Mononuclear cell (primary cell): ENCODE measurements around the gene IGF1R. TPM values are rescaled to one million over a fixed set of nuclear protein-coding genes. Genes with fewer than 3 reads are reported as not detected.

Source experiments
- H3K27me3 ChIP-seq: 2 replicates; pipeline ENCODE4 v1.6.0; 2011; ENCODE audit warnings: low read length, control low read depth; ENCODE audit not compliant: insufficient read depth
- H3K4me1 ChIP-seq: 2 replicates; pipeline ENCODE4 v1.5.1; 2011; ENCODE audit warnings: mild to moderate bottlenecking, low read length, control low read depth; ENCODE audit not compliant: insufficient read depth
- H3K4me3 ChIP-seq: 2 replicates; pipeline ENCODE4 v1.5.1; 2011; ENCODE audit warnings: mild to moderate bottlenecking, low read length, moderate library complexity
- H3K9me3 ChIP-seq: 2 replicates; pipeline ENCODE4 v1.5.1; 2011; ENCODE audit warnings: low read depth, mild to moderate bottlenecking, control low read depth, low read length
- total RNA-seq: library from RNA; depleted of rRNA; stranded (reverse); fragments of >200 nt; gene quantifications from one replicate; pipeline ENCODE4 v1.2.3, GENCODE V29; 2012

IGF1R gene
- total RNA-seq, 1 donor = 23.5 TPM

DNA sequence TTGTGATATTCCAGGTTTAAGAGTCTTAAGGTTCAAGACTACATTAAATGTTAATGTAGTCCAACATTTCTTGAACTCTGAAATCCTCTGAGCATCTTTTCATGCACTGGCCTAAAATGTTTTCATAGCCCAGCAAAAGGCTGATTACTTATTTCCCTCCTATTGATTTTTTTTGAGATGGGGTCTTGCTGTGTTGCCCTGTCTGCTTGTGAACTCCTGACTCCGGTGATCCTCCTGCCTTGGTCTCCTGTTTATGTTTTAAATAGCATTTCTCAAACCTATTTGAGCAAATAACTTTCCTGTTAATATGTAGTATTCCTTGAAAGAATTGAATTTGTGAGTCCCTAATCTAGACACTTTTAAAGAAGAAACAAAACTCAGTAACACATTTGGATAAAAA lies 133.5 kb downstream of the IGF1R start:
- Histone ChIP-seq H3K4me3 (no peak overlapping the region), H3K4me1 (peaks cover 9% of the 10 kb centered on the region), H3K9me3 (no peaks in the 10 kb centered on the region), H3K27me3 (no peaks in the 10 kb centered on the region)

DNA sequence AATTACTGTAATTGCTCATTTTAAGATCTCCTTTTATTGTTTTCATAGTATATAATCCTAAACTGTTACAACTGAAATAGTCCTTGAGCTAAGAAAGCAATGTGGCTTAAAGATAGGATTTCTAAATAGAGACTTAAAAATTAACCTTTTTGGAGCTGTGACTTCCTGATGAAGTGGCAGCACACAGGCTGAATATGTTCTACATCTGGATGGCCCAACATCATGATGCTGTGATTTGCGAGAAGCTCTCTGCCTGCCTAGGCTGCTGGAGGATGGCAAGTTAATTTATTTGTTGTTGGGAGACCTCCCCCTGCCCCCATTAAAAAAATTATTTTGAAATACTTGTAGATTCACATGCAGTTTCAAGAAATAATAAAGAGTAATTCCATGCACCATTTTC lies 134.5 kb downstream of the IGF1R start:
- H3K9me3 ChIP-seq = no peaks in the 10 kb centered on the region
- no peaks in the 10 kb centered on the region for H3K27me3 ChIP-seq
- no peak overlapping the region for H3K4me3 ChIP-seq
- peaks cover 10% of the 10 kb centered on the region for H3K4me1 ChIP-seq

GRCh38 chr15:98785431-98785806 lies 137.1 kb downstream of the IGF1R start:
- Histone ChIP-seq H3K4me1 (peaks cover 25% of the 10 kb centered on the region), H3K9me3 (no peaks in the 10 kb centered on the region), H3K27me3 (no peaks in the 10 kb centered on the region), H3K4me3 (no peak overlapping the region)

GRCh38 chr15:98785807-98786621 lies 137.7 kb downstream of the IGF1R start:
- Histone ChIP-seq H3K9me3 (no peaks in the 10 kb centered on the region), H3K27me3 (no peaks in the 10 kb centered on the region), H3K4me1 (peaks cover 25% of the 10 kb centered on the region), H3K4me3 (no peak overlapping the region)

DNA sequence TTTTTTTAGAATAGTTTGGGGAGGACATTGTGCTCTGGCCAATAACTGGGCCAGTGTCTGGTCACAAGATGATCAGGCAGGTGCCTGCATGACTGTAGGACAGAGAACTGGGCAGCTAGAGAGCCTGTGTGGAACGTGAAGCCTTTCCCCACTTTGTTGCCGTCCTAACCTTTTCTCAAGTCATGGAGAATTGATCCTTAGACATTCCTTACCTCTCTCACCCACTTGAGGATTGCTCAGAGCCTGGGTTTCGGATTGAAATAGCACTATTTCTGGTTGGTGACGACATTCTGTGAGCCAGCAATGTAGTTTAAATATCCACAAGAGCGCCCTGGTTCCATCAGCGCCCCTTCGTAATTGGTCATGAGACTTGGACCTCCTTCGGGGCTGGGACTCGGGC lies 138.4 kb downstream of the IGF1R start:
- Histone ChIP-seq H3K4me1 (peaks cover 25% of the 10 kb centered on the region), H3K9me3 (no peaks in the 10 kb centered on the region), H3K27me3 (no peaks in the 10 kb centered on the region), H3K4me3 (no peak overlapping the region)

DNA sequence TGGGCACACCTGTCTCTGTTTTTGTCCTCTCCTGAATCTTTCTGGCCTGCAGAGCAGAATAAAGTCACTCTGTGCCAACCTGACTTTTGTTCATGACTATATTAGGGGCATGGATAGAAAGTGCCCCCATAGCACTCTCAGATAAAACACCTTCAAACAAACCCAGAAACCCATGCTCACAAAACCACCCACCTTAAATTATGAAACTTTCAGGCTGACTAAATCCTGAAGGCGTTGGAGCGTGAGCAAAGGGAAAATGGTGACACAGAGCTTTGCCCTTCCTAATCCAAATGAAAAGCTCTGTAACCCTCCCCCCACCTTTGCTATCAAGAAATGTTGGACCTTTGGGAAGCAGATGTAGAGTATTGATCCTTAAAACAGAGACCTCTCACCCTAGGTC lies 138.9 kb downstream of the IGF1R start:
- H3K4me1 ChIP-seq = peaks cover 25% of the 10 kb centered on the region
- H3K9me3 ChIP-seq = no peaks in the 10 kb centered on the region
- H3K4me3 ChIP-seq = no peak overlapping the region
- no peaks in the 10 kb centered on the region for H3K27me3 ChIP-seq

DNA sequence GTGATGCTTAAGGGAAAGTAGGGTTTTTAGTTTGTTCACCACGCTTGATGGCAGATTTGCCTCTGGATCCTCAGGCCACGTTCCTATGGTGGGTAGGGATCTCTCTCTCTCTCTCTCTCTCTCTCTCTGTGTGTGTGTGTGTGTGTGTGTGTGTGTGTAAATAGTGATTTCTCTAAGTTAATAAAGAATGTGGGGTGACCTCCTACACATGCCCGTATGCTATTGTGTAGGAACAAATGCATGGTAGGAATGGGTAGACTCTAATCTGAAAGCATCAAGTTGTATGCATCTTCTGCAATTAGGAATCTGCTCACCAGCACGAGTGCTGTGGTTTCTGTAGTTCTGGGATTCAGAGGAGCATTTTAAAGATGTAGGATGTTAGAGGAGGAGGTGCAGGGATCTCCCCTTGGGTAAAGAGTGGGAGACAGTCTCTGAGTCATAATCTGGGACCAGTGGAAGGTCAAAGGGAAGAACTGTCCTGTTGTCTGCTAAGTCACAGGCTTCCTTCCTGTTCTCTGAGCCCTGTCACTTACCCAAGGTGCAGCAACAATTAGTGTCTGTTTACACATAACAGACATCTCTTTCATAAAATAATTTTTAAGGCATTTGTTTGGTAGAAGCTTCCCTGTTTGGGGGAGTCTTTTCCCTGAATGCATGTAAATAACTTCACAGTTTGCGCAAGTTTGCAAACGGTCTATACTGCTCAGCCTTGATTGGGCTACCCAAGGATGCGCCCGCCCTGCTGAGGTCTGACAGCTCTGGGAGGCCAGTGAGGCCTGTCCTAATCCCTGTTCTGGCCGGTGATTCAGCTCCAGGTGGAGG lies 139.8 kb downstream of the IGF1R start:
- Histone ChIP-seq H3K27me3 (no peaks in the 10 kb centered on the region), H3K4me1 (peaks cover 25% of the 10 kb centered on the region), H3K9me3 (no peaks in the 10 kb centered on the region), H3K4me3 (no peak overlapping the region)

DNA sequence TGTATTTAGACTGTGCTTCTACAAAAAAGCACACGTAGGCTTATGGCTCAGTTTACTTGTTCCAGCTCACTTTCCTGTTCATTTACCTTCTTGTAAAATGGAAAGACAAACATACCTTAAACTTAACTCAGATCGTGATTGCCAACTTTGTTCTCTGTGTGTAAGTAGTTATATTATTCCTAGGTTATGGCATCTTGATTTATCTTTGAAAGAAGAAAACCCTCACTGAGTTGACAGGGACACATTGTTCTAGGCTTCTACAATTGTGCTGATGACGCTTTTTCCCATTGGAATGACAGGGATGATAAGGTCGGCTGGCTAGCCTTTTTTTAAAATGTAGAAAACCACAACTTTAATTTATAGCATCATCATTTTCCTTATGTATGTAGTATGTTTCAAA lies 140.7 kb downstream of the IGF1R start:
- Histone ChIP-seq H3K4me3 (no peak overlapping the region), H3K27me3 (no peaks in the 10 kb centered on the region), H3K4me1 (peaks cover 25% of the 10 kb centered on the region), H3K9me3 (no peaks in the 10 kb centered on the region)

GRCh38 chr15:98790270-98790669 lies 141.9 kb downstream of the IGF1R start:
- no peak overlapping the region for H3K4me3 ChIP-seq
- H3K4me1 ChIP-seq = peaks cover 25% of the 10 kb centered on the region
- no peaks in the 10 kb centered on the region for H3K27me3 ChIP-seq

GRCh38 chr15:98791046-98791701 lies 142.8 kb downstream of the IGF1R start:
- Histone ChIP-seq H3K4me3 (no peak overlapping the region), H3K4me1 (peaks cover 25% of the 10 kb centered on the region), H3K9me3 (no peaks in the 10 kb centered on the region), H3K27me3 (no peaks in the 10 kb centered on the region)

More at GRCh38 chr15:98790270-98790669, 141.9 kb downstream of the IGF1R start:
- no peaks in the 10 kb centered on the region for H3K9me3 ChIP-seq

GRCh38 chr15:98792117-98792516 lies 143.8 kb downstream of the IGF1R start:
- H3K4me3 ChIP-seq = no peak overlapping the region
- H3K4me1 ChIP-seq = peaks cover 25% of the 10 kb centered on the region
- no peaks in the 10 kb centered on the region for H3K27me3 ChIP-seq
- no peaks in the 10 kb centered on the region for H3K9me3 ChIP-seq

- Histone ChIP-seq H3K4me3 (no peak overlapping the region), H3K27me3 (no peaks in the 10 kb centered on the region), H3K4me1 (peaks cover 18% of the 10 kb centered on the region), H3K9me3 (no peaks in the 10 kb centered on the region)
Measured at GRCh38 chr15:98794211-98794610, 145.9 kb downstream of the IGF1R start.

- Histone ChIP-seq H3K4me1 (peaks cover 20% of the 10 kb centered on the region), H3K4me3 (no peak overlapping the region), H3K9me3 (no peaks in the 10 kb centered on the region)
Measured at GRCh38 chr15:98794748-98795147, 146.4 kb downstream of the IGF1R start.

DNA sequence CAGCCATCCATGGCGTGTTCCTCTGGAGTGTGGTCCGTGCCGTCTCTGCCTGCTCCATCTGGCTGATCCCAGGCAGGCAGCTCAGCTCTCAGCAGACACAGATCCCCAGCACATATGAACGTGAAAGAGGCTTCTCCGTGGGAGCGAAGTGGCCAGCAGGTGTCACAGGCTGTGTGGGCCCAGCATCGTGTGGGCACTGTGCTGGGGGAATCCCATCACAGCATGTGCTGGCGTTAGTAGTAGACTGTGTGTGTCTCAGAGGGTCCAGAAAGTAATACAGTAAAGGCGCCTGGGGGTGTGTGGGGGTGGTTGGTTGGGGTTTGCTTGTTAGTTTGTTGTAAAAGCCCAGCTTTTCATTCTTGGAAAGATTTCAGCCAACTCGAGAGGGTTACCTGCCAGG lies 147.6 kb downstream of the IGF1R start:
- H3K4me1 ChIP-seq = peaks cover 27% of the 10 kb centered on the region
- no peaks in the 10 kb centered on the region for H3K9me3 ChIP-seq
- H3K4me3 ChIP-seq = no peak overlapping the region
- H3K27me3 ChIP-seq = no peaks in the 10 kb centered on the region

More at GRCh38 chr15:98794748-98795147, 146.4 kb downstream of the IGF1R start:
- no peaks in the 10 kb centered on the region for H3K27me3 ChIP-seq

DNA sequence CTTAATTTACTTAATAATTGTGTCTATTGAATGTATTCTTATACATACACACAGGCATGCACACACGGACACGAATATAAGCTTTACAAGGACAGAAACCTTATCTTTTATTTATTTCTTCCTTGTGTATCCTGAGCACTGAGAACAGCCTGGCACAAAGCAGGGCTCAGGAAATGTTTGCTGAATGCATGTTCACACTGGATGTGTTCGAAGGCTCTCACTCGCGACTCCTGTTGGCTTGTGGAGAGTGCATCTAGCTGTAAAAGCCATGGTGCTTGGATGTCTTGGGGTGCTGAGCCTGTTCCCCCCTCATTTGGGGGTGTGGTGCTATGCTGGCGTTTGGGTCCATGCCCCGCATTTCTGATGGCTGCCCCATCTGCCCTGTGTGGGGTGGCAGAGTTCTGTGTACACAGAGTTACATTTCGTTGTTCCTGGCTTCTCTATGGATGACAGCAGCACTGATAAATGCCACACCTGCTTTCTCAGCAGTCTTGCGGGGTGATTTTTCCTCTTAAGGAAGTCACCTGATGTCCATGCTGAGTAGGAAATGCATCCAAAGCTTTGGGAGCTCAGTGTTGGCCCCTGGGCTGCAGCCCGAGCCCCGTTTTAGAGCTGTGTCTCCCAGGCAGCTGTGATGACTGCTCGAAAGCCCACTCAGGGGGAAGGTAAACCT lies 148.5 kb downstream of the IGF1R start:
- Histone ChIP-seq H3K4me1 (peaks cover 35% of the 10 kb centered on the region), H3K4me3 (no peak overlapping the region), H3K27me3 (no peaks in the 10 kb centered on the region), H3K9me3 (no peaks in the 10 kb centered on the region)
